ENCODE measurements around the gene FRG2.
"Not testable (repeated sequence)": the region's sequence is repeated elsewhere in the genome, so short reads cannot be mapped to it uniquely, and the experiment has no call there.

The FRG2 gene

DNA sequence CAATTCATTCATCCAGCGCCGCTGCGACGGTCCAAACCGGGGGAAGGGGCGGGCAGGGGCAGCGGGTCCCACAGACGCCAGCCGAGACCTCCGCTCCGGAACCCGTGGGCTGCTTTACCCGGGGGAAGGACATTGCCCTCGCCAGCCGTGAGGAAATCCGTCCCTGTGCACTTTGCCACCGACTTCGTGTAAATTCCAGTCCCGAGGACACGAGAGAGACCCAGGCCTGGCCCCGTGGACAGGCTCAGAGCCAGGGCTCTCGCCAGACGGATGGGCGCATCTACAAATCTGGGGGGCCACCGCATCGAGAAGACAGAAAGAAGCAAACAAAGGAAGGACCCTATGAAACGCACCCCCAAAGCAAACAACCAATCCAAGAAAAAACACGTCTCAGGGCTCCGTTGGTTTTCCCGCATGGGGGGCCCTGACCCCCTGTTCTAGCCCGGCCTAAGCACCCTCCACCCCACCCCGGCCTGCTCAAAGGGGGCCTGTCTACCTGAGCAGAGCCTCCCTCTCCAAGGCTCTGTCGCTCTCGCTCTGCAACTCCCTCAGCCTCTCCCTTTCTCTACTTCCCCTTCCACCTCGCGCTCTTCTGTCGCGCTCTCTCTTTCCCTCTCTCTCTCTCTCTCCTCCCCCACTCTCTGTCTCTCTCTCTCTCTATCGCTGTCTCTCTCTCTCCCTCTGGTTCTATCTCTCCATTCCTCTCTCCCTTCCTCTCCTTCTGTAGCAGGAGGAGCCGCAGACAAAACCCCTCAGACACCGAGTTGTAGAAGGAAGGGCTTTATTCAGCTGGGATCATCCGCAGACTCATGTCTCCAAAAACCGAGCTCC lies 11.3 kb downstream of the FRG2 start:
- DNase-seq = no peak

DNA sequence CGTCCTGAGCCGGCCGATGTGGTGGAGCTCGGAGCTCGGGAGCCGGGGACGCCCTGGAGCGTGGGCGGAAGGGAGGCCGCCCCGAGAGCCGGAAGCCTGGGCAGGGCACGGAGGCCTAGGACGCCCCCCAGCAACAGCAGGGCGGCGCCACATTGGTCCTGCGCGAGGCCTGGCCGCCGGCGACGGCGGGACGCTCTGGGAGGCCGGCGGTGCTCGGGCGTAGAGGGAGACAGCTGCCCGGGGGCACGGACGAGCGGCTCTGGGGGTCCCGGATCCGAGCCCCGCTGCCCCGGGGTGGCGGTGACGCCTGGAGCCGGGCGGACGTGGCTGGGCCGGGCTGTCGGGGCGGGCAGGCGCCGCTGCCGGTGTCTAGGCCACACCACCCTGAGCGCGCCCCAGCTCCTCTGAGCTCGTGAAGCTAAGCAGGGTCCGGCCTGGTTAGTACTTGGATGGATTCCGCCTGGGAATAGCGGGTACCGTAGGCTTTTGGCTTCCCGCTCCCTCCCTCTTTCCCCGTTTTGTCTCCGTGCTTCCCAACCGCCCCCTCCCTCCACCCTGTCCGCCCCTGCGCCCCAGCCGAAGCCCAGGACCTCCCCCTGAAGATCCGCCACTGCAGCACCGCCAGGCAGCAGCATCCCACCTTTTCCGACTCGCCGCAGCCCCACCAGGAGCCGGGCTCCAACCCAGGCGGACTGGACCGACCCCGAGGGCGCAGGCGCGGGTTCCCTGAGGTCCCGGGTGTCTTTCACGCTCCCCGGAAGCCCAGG lies 12.1 kb downstream of the FRG2 start:
- DNase-seq = no peak

DNA sequence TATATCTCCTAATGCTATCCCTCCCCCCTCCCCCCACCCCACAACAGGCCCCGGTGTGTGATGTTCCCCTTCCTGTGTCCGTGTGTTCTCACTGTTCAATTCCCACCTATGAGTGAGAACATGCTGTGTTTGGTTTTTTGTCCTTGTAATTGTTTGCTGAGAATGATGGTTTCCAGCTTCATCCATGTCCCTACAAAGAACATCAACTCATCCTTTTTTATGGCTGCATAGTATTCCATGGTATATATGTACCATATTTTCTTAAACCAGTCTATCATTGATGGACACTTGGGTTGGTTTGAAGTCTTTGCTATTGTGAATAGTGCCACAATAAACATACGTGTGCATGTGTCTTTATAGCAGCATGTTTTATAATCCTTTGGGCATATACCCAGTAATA lies 37.1 kb downstream of the FRG2 start:
- not testable (repeated sequence) for DNase-seq

DNA sequence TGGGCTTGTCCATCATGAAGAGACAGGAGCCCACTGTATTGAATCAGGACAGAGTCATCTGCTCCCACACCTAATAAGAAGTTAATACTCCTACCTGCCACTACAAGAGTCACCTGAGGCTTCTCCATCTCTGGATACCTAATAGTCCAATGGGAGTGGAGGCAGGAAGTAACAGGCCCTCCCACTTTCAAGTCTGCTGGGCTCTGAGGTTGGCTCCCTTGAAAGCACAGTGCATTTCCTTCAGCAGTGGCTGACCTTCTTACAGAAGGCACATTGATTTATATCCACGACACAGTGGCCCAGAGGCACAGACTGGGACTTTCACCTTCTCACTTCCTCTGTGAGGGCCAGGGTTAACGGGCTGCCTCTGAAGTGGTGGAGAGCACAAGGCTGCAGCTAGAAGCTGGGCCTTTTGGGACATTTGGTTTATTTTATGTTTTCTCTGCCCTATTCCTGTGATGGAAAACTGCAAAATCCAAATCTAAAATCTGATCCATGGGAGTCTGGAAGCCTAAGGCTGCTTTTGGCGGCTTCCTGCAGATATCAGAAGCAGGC lies 38.1 kb downstream of the FRG2 start:
- no peak for DNase-seq

DNA sequence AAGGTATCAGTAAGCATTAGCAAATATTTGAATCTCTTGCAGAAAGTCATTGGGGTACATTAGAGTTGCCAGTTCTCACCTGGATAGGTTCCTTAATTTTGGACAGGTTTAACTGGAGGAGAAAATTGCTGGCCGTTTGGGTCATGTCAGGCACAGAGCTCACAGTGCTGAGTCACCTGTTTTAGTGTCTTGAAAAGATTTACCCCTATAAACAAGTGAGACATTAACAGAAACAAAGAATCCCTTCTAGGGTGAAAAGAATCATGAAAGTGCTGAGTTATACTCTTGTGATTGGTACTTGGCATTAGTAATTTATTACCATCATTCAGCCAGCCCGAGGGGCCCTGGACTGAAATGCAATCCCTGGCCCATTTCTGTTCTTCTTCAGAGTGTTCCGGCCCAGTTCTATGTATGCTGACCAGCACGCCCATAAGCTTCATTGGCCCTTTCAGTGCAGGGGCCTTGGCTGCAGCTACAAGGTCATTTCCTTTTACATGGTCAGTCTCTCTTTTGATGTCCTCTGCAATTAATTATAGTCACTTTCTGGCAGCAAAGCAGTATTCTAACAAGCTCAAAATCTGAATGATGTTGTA lies 41.3 kb downstream of the FRG2 start:
- DNase-seq = not testable (repeated sequence)

DNA sequence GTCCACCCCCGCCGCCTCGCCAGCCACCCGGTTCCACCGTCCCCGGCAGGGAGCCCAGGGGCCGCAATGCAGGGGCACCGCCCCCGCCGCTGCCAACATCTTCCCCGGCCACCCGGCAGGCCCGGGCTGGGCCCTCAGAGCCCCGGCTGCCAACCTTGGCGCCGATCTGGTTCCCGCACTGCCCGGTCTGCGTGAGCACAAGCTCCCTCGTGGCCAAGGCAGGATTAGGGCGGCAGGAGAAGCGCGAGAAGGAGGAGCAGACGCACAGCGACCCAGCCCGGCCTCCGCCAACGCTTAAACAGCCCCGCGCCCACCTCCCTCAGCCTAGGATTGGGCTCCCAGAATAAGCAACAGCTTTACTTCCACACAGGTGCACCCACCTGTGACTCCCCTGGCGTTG lies 42.4 kb downstream of the FRG2 start:
- not testable (repeated sequence) for DNase-seq

DNA sequence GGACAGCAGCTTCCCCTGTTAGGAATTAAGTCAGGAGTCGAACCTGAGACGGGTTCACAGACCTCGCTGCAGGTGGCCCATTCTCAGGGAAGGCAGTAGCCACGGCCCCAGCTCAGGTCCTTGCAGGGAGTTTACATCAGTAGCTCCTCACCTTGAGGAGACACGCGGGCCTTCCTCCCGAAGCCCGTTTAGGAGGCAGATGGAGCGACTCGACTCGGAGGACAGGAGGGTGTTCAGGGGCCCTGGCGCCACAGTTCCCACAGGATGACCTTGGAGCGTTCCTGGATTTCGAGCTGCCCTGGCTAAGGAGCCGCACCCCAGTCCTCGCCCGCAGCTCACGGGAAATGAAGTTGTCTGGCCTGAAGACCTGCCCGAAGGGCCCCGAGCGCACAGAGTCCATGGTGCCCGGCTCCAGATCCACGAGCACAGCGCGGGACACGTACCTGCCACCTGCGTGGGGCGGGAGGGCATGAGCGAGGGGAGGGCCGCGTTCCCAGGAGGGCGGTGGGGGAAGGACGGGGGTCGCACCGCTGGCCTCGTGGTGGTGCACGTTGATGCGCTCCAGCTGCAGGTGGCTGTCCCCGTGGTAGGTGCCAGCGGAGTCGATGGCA lies 43.0 kb downstream of the FRG2 start:
- not testable (repeated sequence) for DNase-seq

DNA sequence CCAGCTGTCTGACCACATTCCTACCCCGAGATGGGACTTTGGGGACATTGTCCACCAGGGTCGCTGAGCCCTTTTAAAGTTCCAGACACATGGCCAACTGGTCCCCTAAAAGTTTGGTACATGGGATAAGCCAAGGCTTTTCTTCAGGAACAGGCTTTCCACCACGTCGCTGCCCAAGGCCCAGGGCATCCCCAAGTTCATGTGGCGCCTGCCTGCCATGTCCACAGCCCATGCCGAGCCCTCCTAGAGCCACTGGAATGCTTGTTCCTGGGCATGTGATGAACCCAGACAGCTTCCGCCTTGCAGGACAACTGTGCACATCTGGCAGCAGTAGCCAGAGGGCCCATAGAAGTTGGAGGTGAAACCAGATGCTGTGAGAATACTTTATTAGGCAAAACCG lies 45.1 kb downstream of the FRG2 start:
- no peak for DNase-seq

DNA sequence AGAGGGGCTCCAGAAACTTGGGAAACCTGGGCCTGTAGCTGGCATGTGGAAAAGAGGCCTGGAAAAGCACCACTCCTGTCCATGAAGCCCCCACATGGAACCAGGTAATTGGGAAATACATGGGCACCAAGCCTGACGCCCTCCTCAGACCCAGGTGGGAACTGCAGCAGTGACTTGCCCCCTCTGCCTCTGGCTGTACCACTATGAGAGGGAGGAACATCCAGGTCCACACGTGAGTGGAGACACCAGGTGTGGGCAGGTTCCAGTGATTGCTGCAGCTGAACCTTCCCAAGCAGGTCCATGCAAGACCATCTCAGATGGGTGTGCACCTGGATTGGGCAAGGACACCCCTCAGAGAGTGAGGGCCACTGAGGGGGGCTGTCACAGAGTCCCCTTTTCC lies 46.8 kb downstream of the FRG2 start:
- not testable (repeated sequence) for DNase-seq

DNA sequence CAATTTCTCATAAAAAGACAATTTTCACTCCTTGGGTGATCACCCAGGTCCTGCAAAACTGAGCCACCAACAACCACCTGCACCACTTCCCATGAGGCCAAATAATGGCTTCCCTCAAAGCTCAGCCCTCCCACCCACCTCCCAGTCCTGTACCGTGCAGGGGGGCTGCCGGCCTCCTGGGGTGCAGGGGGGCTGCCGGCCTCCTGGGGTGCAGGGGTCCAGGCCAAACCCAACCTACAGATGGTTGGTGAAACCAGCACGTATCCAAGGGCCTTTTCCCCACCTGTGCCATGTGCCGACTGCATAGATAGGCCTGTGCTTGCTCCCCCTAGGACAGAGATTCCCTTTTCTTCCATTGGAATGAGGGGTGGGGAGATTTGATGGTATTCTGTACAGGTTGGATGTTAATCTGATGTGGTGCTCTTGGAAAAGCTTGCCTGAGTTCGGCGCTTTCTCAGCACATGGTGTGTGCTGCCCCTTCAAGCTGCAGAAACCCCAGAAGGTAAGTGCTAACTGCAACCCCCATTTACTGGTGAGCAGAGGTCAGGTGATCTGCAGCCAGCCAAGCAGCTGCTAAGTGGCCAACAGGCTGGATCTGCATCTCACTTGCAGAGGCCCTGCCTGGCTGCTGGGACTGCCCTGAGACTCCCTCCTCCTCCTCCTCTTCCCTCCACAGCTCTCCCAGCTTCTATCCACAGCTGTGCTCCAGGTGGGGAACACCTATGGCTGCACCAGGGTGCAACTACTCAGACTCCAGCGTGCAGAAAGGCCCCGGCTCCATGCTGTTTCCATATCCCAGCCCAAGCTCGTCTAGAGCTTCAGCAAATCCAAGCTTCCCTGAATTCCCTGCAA lies 47.6 kb downstream of the FRG2 start:
- no peak for DNase-seq

All from inflammatory macrophage treated with lipopolysaccharide for 4 hours (primary cell).